GM12878 (cell line): ENCODE data around the gene NR3C1. TPM values are rescaled to one million over a fixed set of nuclear protein-coding genes. Genes with fewer than 3 reads are reported as not detected.

Experiments
- ASH2L ChIP-seq: fragments of 300-600, 200-600 bp; sonication (generic); IDR thresholded peaks from 2 replicates; pipeline ENCODE4 v1.6.1; 2017; ENCODE audit warnings: low read depth, mild to moderate bottlenecking, borderline replicate concordance
- BACH1 ChIP-seq: fragments of 450-650 bp; IDR thresholded peaks from 2 replicates; pipeline ENCODE4 v1.6.1; 2017; ENCODE audit warnings: mild to moderate bottlenecking, borderline replicate concordance
- BRCA1 ChIP-seq: IDR thresholded peaks from 2 replicates; pipeline ENCODE4 v1.6.1; 2011; ENCODE audit warnings: low read depth, low read length, improper control_type of control experiment
- CHD1 ChIP-seq: IDR thresholded peaks from 2 replicates; pipeline ENCODE4 v1.6.1; 2012; ENCODE audit warnings: low read depth, low read length, improper control_type of control experiment
- EP300 ChIP-seq, 2 experiments: fragments of 150-350 bp in 1 of 2; IDR thresholded peaks; 2 replicates each; pipeline ENCODE4 v1.6.1; 2011 to 2012; ENCODE audit warnings: low read depth in 2 of 2, low read length in 2 of 2, borderline replicate concordance in 1 of 2, improper control_type of control experiment in 1 of 2, inconsistent platforms in 1 of 2; ENCODE audit not compliant: control insufficient read depth in 1 of 2
- GABPA ChIP-seq: IDR thresholded peaks from 2 replicates; pipeline ENCODE4 v1.6.1; 2014; ENCODE audit warnings: antibody characterized with exemption, low read depth, mild to moderate bottlenecking, inconsistent platforms
- HDAC2 ChIP-seq: fragments of 200-600 bp; sonication (generic); IDR thresholded peaks from 2 replicates; pipeline ENCODE4 v1.6.1; 2017
- KDM1A ChIP-seq: fragments of 200-600 bp; sonication (generic); IDR thresholded peaks from 2 replicates; pipeline ENCODE4 v1.6.1; 2016; ENCODE audit warnings: borderline replicate concordance
- RAD21 ChIP-seq: IDR thresholded peaks from 2 replicates; pipeline ENCODE4 v1.6.1; 2011; ENCODE audit warnings: mild to moderate bottlenecking, low read depth, low read length, moderate library complexity; ENCODE audit not compliant: insufficient read depth
- RBBP5 ChIP-seq: fragments of 200-600 bp; sonication (generic); conservative IDR thresholded peaks from 2 replicates; pipeline ENCODE4 v1.6.1; 2016
- SP1 ChIP-seq: IDR thresholded peaks from one replicate; pipeline ENCODE4 v1.6.1; 2011; ENCODE audit warnings: low read depth, low read length
- STAT3 ChIP-seq: IDR thresholded peaks from 2 replicates; pipeline ENCODE4 v1.6.1; 2011; ENCODE audit warnings: low read depth, low read length, improper control_type of control experiment
- ZNF207 ChIP-seq: fragments of 450-650 bp; IDR thresholded peaks from 2 replicates; pipeline ENCODE4 v1.6.1; 2014; ENCODE audit warnings: antibody characterized with exemption, mild to moderate bottlenecking, borderline replicate concordance
- polyA plus RNA-seq, 11 experiments: library from polyadenylated mRNA; depleted of rRNA in 4 of 11; unstranded in 6 of 11; stranded (reverse) in 5 of 11; fragments of >200 nt; fragmentation: Nextera tagmentation in 4 of 11; fragmentation: Illumina TruSeq in 1 of 11; extraction: Ambion mirVana in 4 of 11; extraction: Trizol in 1 of 11; gene quantifications; 1 replicate in 1 of 11; 2 replicates in 10 of 11; pipeline versions ENCODE4 v1.2.1 to v1.2.3, GENCODE V29; 2011 to 2016; ENCODE audit warnings: inconsistent platforms in 2 of 11, missing spikeins in 2 of 11, low read depth in 1 of 11
- total RNA-seq, 4 experiments: library from RNA; depleted of rRNA in 3 of 4; stranded (reverse); fragments of >200 nt in 3 of 4; fragmentation: Illumina TruSeq in 1 of 4; extraction: Trizol in 1 of 4; gene quantifications; 2 replicates each; pipeline versions ENCODE4 v1.2.1 to v1.2.3, GENCODE V29; 2013 to 2021
- TF ChIP-seq, protein P1 (sequence below): fragments of 450-650 bp; IDR thresholded peaks from 2 replicates; pipeline ENCODE4 v1.6.1; 2016; ENCODE audit warnings: mild to moderate bottlenecking, moderate library complexity, borderline replicate concordance
- TF ChIP-seq, protein P2 (sequence below): fragments of 450-650 bp; conservative IDR thresholded peaks from 2 replicates; pipeline ENCODE4 v1.6.1; 2017; ENCODE audit warnings: mild to moderate bottlenecking, moderate library complexity
- TF ChIP-seq, protein P3 (sequence below): fragments of 450-650 bp; IDR thresholded peaks from 2 replicates; pipeline ENCODE4 v1.6.1; 2017; ENCODE audit warnings: low read depth, mild to moderate bottlenecking, moderate library complexity
- TF ChIP-seq, protein P4 (sequence below): fragments of 450-650 bp; IDR thresholded peaks from 2 replicates; pipeline ENCODE4 v1.6.1; 2018; ENCODE audit warnings: borderline replicate concordance, mild to moderate bottlenecking; ENCODE audit not compliant: partially characterized antibody
- TF ChIP-seq, protein P5 (sequence below): IDR thresholded peaks from 2 replicates; pipeline ENCODE4 v1.6.1; 2011; ENCODE audit warnings: low read depth, mild to moderate bottlenecking, low read length, moderate library complexity, borderline replicate concordance; ENCODE audit errors: extremely low read depth

Gene NR3C1
- total and polyA plus RNA-seq, 10 of the 15 experiments (the other 5 are each of a cell fraction or from before 2014, with no cell fraction given): 49.7 to 141 (median 109) TPM

DNA sequence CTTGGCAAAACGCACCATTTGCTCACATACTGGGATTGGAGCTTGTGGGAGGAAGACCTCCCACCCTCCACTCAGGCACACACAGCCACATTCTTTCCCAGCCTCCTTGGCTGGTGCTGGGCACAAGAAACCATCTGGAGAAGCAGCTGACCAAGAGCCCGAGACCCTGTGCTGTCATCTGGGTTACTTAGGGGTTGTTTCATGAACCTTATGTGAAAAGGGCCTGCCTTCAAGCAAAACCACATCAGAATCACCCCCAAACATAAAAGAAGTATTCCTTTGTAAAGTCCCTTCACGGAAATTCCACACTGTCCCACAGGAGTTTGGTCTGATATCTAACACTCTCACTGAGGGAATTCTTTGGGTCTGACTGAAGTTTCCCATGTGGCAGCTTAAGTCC, 172.1 kb downstream of the NR3C1 start (continued):
- TF ChIP-seq, protein P1, sequence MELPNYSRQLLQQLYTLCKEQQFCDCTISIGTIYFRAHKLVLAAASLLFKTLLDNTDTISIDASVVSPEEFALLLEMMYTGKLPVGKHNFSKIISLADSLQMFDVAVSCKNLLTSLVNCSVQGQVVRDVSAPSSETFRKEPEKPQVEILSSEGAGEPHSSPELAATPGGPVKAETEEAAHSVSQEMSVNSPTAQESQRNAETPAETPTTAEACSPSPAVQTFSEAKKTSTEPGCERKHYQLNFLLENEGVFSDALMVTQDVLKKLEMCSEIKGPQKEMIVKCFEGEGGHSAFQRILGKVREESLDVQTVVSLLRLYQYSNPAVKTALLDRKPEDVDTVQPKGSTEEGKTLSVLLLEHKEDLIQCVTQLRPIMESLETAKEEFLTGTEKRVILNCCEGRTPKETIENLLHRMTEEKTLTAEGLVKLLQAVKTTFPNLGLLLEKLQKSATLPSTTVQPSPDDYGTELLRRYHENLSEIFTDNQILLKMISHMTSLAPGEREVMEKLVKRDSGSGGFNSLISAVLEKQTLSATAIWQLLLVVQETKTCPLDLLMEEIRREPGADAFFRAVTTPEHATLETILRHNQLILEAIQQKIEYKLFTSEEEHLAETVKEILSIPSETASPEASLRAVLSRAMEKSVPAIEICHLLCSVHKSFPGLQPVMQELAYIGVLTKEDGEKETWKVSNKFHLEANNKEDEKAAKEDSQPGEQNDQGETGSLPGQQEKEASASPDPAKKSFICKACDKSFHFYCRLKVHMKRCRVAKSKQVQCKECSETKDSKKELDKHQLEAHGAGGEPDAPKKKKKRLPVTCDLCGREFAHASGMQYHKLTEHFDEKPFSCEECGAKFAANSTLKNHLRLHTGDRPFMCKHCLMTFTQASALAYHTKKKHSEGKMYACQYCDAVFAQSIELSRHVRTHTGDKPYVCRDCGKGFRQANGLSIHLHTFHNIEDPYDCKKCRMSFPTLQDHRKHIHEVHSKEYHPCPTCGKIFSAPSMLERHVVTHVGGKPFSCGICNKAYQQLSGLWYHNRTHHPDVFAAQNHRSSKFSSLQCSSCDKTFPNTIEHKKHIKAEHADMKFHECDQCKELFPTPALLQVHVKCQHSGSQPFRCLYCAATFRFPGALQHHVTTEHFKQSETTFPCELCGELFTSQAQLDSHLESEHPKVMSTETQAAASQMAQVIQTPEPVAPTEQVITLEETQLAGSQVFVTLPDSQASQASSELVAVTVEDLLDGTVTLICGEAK: no peak
- TF ChIP-seq CHD1 (no peak), KDM1A (no peak), SP1 (no peak), RBBP5 (no peak), STAT3 (no peak), EP300 (IDR thresholded peaks at IDR 0.05; ENCODE audit: borderline replicate concordance in 1 of 2, control insufficient read depth in 1 of 2, low read depth in 2 of 2, low read length in 2 of 2) (no peak), ASH2L (no peak), BACH1 (0 out of 2 replicates have a peak, but pooled peaks have one; percentile 11), HDAC2 (no peak), ZNF207 (no peak), BRCA1 (no peak), RAD21 (no peak), GABPA (no peak)
- TF ChIP-seq, protein P2, sequence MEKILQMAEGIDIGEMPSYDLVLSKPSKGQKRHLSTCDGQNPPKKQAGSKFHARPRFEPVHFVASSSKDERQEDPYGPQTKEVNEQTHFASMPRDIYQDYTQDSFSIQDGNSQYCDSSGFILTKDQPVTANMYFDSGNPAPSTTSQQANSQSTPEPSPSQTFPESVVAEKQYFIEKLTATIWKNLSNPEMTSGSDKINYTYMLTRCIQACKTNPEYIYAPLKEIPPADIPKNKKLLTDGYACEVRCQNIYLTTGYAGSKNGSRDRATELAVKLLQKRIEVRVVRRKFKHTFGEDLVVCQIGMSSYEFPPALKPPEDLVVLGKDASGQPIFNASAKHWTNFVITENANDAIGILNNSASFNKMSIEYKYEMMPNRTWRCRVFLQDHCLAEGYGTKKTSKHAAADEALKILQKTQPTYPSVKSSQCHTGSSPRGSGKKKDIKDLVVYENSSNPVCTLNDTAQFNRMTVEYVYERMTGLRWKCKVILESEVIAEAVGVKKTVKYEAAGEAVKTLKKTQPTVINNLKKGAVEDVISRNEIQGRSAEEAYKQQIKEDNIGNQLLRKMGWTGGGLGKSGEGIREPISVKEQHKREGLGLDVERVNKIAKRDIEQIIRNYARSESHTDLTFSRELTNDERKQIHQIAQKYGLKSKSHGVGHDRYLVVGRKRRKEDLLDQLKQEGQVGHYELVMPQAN: no peak
- TF ChIP-seq, protein P3, sequence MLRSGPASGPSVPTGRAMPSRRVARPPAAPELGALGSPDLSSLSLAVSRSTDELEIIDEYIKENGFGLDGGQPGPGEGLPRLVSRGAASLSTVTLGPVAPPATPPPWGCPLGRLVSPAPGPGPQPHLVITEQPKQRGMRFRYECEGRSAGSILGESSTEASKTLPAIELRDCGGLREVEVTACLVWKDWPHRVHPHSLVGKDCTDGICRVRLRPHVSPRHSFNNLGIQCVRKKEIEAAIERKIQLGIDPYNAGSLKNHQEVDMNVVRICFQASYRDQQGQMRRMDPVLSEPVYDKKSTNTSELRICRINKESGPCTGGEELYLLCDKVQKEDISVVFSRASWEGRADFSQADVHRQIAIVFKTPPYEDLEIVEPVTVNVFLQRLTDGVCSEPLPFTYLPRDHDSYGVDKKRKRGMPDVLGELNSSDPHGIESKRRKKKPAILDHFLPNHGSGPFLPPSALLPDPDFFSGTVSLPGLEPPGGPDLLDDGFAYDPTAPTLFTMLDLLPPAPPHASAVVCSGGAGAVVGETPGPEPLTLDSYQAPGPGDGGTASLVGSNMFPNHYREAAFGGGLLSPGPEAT: no peak
- TF ChIP-seq, protein P4, sequence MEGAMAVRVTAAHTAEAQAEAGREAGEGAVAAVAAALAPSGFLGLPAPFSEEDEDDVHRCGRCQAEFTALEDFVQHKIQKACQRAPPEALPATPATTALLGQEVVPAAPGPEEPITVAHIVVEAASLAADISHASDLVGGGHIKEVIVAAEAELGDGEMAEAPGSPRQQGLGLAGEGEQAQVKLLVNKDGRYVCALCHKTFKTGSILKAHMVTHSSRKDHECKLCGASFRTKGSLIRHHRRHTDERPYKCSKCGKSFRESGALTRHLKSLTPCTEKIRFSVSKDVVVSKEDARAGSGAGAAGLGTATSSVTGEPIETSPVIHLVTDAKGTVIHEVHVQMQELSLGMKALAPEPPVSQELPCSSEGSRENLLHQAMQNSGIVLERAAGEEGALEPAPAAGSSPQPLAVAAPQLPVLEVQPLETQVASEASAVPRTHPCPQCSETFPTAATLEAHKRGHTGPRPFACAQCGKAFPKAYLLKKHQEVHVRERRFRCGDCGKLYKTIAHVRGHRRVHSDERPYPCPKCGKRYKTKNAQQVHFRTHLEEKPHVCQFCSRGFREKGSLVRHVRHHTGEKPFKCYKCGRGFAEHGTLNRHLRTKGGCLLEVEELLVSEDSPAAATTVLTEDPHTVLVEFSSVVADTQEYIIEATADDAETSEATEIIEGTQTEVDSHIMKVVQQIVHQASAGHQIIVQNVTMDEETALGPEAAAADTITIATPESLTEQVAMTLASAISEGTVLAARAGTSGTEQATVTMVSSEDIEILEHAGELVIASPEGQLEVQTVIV: no peak
- TF ChIP-seq, protein P5, sequence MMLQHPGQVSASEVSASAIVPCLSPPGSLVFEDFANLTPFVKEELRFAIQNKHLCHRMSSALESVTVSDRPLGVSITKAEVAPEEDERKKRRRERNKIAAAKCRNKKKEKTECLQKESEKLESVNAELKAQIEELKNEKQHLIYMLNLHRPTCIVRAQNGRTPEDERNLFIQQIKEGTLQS: no peak
